Left renal cortex interstitium (tissue), 4 donors: ENCODE measurements around the gene KCNK5. TPM values are rescaled to one million over a fixed set of nuclear protein-coding genes. Genes with fewer than 3 reads are reported as not detected.
A peak's percentile ranks its signal among the peaks of the same experiment; 100 is the strongest.

ENCODE experiments used
- DNase-seq, 4 donors: peaks; one replicate each; pipeline ENCODE4 v3.0.0-alpha.2; 2013; ENCODE audit warnings: low read depth in 4 of 4, low spot score in 2 of 4, missing footprints in 1 of 4
- polyA plus RNA-seq, 4 donors: library from polyadenylated mRNA; unstranded; fragments of 120-200 nt; gene quantifications; one replicate each; pipeline ENCODE4 v1.2.1, GENCODE V29; 2013; ENCODE audit not compliant: insufficient read length in 4 of 4

The KCNK5 gene
- polyA plus RNA-seq, 4 donors, result 8.5 to 15.4 (median 12.0) TPM

GRCh38 chr6:39178804-39179203 is 50.5 kb downstream of the KCNK5 start:
- DNase-seq, result no peak

GRCh38 chr6:39178235-39178634 is 51.0 kb downstream of the KCNK5 start:
- DNase-seq, result no peak

GRCh38 chr6:39177130-39177529 is 52.1 kb downstream of the KCNK5 start:
- DNase-seq, result no peak

- no peak for DNase-seq
Measured at GRCh38 chr6:39173270-39173669, 56.0 kb downstream of the KCNK5 start.

- DNase-seq, result no peak
Measured at GRCh38 chr6:39172377-39172757, 56.9 kb downstream of the KCNK5 start.

- DNase-seq, result no peak
Measured at GRCh38 chr6:39171489-39172376, 57.5 kb downstream of the KCNK5 start.

- no peak for DNase-seq
Measured at GRCh38 chr6:39170860-39171259, 58.4 kb downstream of the KCNK5 start.

- DNase-seq, result no peak
Measured at GRCh38 chr6:39170389-39170788, 58.9 kb downstream of the KCNK5 start.

GRCh38 chr6:39169448-39170344 is 59.6 kb downstream of the KCNK5 start:
- DNase-seq, result no peak

- DNase-seq, result no peak
Measured at GRCh38 chr6:39167866-39168625, 61.2 kb downstream of the KCNK5 start.

GRCh38 chr6:39167321-39167720 is 62.0 kb downstream of the KCNK5 start:
- no peak for DNase-seq

- DNase-seq, result no peak
Measured at GRCh38 chr6:39166912-39167290, 62.4 kb downstream of the KCNK5 start.

GRCh38 chr6:39166189-39166911 is 62.9 kb downstream of the KCNK5 start:
- peak in 3 of 4 donors; percentile 41 to 52 (median 46) for DNase-seq

- DNase-seq, result no peak
Measured at GRCh38 chr6:39157511-39157910, 71.8 kb downstream of the KCNK5 start.

GRCh38 chr6:39156801-39157200 is 72.5 kb downstream of the KCNK5 start:
- no peak for DNase-seq

GRCh38 chr6:39154705-39155104 is 74.6 kb downstream of the KCNK5 start:
- no peak for DNase-seq

GRCh38 chr6:39153766-39154397 is 75.4 kb downstream of the KCNK5 start:
- no peak for DNase-seq

- no peak for DNase-seq
Measured at GRCh38 chr6:39152262-39152661, 77.0 kb downstream of the KCNK5 start.

- no peak for DNase-seq
Measured at GRCh38 chr6:39151211-39151610, 78.1 kb downstream of the KCNK5 start.
